HG02970 (cell line): ENCODE data around the gene NACC2.
"Not testable (repeated sequence)": the region's sequence is repeated elsewhere in the genome, so short reads cannot be mapped to it uniquely, and the experiment has no call there.

Experiments
- ATAC-seq: cut with Tn5 transposase; IDR thresholded peaks from one replicate; pipeline ENCODE4 v1.9.1; 2021; ENCODE audit warnings: mild to moderate bottlenecking, moderate library complexity, moderate number of reproducible peaks; ENCODE audit not compliant: unreplicated experiment, low FRiP score

NACC2 gene

GRCh38 chr9:135970128-135970815 is 124.8 kb downstream of the NACC2 start:
- ATAC-seq = no peak

DNA sequence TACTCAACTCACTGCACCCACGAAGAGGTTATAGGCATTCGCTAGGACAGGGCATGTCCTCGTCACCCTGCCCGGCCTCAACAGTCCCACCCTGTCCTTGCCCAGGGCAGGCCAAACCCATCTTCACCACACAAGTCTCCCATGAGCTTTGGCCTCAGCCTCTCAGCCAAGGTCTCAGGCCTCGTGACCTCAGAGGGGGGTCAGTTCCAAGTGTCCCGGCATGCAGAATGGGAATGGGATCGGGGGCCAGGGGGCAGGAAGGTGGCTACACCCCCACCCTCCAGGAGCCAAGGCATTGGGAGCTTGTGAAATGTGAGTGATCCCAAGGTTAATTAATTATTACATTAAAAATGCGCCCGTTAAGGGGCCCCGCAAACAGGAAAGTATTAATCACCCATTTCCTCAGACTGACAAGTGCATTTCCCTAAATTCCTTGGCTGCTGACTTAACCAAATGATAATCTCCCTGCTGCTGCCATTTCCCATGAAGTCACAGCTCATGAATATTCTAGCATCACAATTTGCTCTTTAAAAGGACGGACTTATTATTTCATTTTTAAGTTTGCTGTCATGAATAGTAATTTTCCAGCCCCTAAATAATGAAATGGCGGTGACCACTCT is 125.9 kb downstream of the NACC2 start:
- ATAC-seq = no peak

GRCh38 chr9:135968601-135969000 is 126.5 kb downstream of the NACC2 start:
- ATAC-seq = no peak

- no peak for ATAC-seq
Measured at GRCh38 chr9:135968083-135968476, 127.0 kb downstream of the NACC2 start.

- not testable (repeated sequence) for ATAC-seq
Measured at GRCh38 chr9:135966916-135967260, 128.2 kb downstream of the NACC2 start.

- no peak for ATAC-seq
Measured at GRCh38 chr9:135965124-135965756, 129.8 kb downstream of the NACC2 start.

DNA sequence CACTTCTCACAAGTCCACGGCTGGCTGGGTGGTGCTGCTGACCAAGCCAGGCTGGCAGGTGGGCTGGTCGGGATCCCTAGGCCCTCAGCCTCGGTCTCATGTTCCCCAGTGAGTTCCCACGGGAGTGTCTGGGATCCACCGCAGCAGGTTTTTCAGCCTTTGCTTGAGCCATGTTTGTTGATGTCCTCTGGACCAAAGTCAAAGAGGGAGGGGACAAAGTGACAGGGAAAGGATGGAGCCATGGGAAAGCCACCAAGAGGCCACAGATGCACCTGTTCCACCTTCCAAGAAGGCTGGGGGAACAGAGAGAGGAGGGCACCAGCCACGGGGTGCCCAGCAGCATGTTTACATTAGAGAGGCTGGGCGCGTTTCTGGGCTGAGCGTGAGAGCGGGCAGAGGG is 131.2 kb downstream of the NACC2 start:
- no peak for ATAC-seq

GRCh38 chr9:135963338-135963737 is 131.8 kb downstream of the NACC2 start:
- no peak for ATAC-seq

- ATAC-seq = no peak
Measured at GRCh38 chr9:135962696-135963307, 132.3 kb downstream of the NACC2 start.

GRCh38 chr9:135961811-135962695 is 133.0 kb downstream of the NACC2 start:
- no peak for ATAC-seq

DNA sequence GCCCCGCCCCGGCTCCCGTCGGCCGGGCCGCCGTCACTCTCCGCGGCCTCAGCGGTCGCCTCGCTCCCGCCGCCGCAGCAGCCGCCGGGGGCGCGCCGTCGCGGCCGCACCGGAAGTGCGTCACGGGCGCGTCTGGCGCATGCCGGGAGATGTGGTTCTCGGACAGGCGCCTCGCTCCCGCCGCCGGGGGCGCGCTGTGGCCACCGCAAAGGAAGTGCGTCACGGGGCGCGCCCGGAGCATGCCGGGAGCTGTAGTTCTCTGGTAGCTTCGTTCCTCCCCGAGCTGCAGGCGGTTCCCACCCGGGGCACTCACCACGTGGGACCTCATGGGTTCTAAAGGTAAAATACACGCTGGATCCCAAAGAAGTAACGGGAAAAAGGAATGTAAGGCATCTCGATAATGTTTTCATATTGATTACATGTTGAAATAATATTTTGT is 133.8 kb downstream of the NACC2 start, which contains the start of gene UBAC1:
UBAC1 (minus strand) TSS at position 97 of the 439 bp plus-strand sequence. CDS start 211 bp downstream, outside the sequence.
- ATAC-seq = peak; percentile 94

DNA sequence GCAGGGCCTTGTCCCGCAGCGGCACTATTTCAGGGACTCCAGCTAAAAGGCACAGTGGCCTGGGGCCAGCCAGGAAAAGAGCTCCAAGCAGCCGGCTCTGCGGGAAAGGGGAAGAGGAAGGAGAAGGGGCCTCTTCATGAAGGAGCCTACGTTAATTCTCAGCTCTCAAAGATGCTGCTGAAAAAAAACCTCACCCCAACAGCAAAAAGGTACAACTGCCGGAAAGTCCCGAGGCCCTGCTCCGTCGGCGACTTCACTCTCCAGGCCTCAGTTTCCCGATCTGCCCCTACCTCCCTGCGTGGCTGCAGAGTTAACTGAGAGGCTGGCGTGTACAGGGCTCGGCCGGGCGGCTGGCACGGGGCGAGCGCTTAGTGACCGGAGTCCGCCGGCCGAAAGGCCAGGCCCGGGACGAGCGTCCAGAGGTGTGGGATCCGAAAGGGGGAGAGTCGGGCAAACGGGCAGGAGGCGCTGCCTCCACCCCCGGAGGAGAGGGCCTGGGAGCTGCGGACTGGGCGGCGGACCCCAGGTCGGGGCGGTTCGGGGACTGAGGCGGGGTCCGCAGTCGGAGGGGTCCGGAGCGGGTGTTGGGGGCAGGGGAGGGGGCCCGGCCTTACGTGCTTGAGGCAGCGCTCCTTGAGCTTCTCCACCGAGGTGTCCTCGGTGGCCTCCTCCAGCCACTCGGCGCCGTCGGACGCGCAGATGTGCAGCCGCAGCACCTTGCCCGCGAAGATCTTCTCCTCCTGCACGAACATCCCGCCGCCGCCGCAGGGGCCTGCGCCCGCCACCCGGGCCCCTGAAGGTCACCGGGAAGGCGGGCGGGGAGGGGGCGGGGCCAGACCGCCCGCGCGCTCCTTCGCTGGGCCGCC is 134.4 kb downstream of the NACC2 start:
- ATAC-seq = no peak

GRCh38 chr9:135959814-135960213 is 135.3 kb downstream of the NACC2 start:
- ATAC-seq = no peak

DNA sequence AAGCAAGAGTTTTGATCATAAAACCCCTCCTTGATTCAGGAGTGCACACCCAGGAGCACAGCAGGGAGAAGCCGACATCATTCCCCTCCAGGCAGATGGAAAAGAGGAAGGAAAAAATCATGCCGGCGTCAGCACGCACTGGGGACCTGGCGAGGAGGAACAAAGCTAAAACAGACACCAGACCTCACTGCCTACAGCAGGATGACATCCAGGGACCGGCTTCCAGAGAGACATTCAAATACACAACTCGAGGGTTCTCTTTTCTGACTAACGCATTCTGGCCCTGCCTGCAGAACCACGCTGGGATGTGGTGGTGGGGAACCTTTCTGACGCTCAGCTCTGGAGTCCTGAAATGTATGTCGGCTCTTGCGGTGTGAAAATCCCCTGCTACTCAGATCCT is 136.6 kb downstream of the NACC2 start:
- ATAC-seq = no peak

DNA sequence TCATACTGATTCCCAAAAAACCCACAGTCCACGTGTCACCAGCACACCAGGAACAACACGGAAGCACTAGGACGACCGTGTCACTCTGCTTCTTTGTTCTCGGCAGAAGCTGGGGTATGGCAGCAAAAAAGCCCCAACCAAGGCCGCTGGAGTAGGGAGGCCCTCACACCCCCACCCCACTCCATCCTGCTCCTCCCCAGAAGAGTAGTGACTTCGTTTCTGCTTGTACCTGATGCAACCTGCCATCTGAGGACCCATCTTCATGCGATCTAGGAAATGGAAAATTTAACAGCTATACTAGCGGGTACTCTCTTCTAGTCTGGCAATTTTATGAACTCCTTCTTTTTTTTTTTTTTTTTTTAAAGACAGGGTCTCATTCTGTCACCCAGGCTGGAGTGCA is 137.7 kb downstream of the NACC2 start:
- ATAC-seq = no peak

DNA sequence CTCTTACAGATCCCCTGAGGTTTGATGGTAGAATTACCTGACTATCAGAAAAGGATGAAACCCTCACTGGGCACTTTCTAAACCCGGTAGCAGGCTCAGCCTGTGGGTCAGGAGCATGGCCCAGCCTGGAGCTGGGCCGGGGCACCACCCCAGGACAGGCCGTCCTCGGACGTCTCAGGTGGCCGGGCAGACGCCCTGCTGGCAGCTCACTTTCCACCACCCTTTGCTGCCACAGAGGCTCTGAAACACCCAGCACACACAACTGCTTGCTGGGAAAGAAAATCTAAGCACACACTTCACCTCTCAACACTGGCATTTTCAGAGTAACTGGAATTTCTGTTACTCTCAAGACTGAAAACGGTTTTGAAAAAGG is 138.3 kb downstream of the NACC2 start:
- ATAC-seq = no peak
